HG03097 (cell line): ENCODE data around the gene NOL12.

Experiments
- ATAC-seq: cut with Tn5 transposase; IDR thresholded peaks from one replicate; pipeline ENCODE4 v1.9.1; 2021; ENCODE audit not compliant: unreplicated experiment, low FRiP score

Gene NOL12

GRCh38 chr22:37659066-37659896, 26.9 kb upstream of the NOL12 start:
- ATAC-seq: no peak

GRCh38 chr22:37659897-37660708, 26.0 kb upstream of the NOL12 start:
- ATAC-seq: no peak

GRCh38 chr22:37660709-37661045, 25.5 kb upstream of the NOL12 start:
- no peak for ATAC-seq

- ATAC-seq: no peak
These were observed 24.8 kb upstream of the NOL12 start for GRCh38 chr22:37661160-37661924.

GRCh38 chr22:37662039-37662438, 24.1 kb upstream of the NOL12 start:
- ATAC-seq: no peak

GRCh38 chr22:37663521-37664140, 22.5 kb upstream of the NOL12 start:
- ATAC-seq: no peak

GRCh38 chr22:37664249-37665101, 21.7 kb upstream of the NOL12 start:
- ATAC-seq: no peak

- no peak for ATAC-seq
These were observed 20.7 kb upstream of the NOL12 start for GRCh38 chr22:37665487-37665886.

GRCh38 chr22:37669586-37669985, 16.6 kb upstream of the NOL12 start:
- ATAC-seq: no peak

- ATAC-seq: no peak
These were observed 13.8 kb upstream of the NOL12 start for GRCh38 chr22:37672206-37672919.

- no peak for ATAC-seq
These were observed 13.2 kb upstream of the NOL12 start for GRCh38 chr22:37672920-37673455.

- ATAC-seq: no peak
These were observed 11.9 kb upstream of the NOL12 start for GRCh38 chr22:37674248-37674647.

GRCh38 chr22:37674951-37675929, 10.9 kb upstream of the NOL12 start, which contains the start of gene LGALS1:
LGALS1 (plus strand) TSS chr22:37675636; CDS start chr22:37675703, 67 bp downstream.
- peak; percentile 31 for ATAC-seq

- no peak for ATAC-seq
These were observed 10.0 kb upstream of the NOL12 start for GRCh38 chr22:37675930-37676735.

GRCh38 chr22:37676736-37677492, 9.2 kb upstream of the NOL12 start:
- peak; percentile 48 for ATAC-seq

GRCh38 chr22:37677493-37677974, 8.6 kb upstream of the NOL12 start:
- no peak for ATAC-seq
